Suppressor macrophage (primary cell): Measurements from ENCODE around the gene INPP4A.
"Not testable (repeated sequence)": the region's sequence is repeated elsewhere in the genome, so short reads cannot be mapped to it uniquely, and the experiment has no call there.

ENCODE experiments used
- DNase-seq, 4 experiments: peaks; one replicate each; pipeline ENCODE4 v3.0.0-alpha.2; 2020 to 2022
- total RNA-seq, 17 experiments: gene quantifications; one replicate each; lab custom pipeline; 2026; ENCODE audit warnings: mixed read lengths in 6 of 17, inconsistent platforms in 3 of 17; lab: John Stamatoyannopoulos, UW

The INPP4A gene
- 7.2 to 111 (median 61.0) reads per million in 17 experiments for total RNA-seq

GRCh38 chr2:98444436-98445176 is at the start of gene INPP4A:
INPP4A (plus strand) TSS chr2:98444858; CDS start chr2:98520049, 75,191 bp downstream.
- DNase-seq = peak; percentile 79 to 92 (median 88)

- DNase-seq = no peak
Observed at GRCh38 chr2:98395977-98396376, 48.7 kb upstream of the INPP4A start.

DNA sequence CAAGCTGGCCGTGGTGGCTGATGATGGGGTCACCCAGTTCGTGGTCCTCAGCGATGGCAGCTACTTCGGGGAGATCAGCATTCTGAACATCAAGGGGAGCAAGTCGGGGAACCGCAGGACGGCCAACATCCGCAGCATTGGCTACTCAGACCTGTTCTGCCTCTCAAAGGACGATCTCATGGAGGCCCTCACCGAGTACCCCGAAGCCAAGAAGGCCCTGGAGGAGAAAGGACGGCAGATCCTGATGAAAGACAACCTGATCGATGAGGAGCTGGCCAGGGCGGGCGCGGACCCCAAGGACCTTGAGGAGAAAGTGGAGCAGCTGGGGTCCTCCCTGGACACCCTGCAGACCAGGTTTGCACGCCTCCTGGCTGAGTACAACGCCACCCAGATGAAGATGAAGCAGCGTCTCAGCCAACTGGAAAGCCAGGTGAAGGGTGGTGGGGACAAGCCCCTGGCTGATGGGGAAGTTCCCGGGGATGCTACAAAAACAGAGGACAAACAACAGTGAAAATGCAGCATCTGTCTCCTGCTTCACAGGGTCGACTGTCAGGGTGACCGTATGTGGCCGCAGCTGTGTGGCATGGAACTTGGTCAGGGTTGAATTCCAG is 47.8 kb upstream of the INPP4A start:
- no peak for DNase-seq

- DNase-seq = no peak
Observed at GRCh38 chr2:98399140-98399539, 45.5 kb upstream of the INPP4A start.

DNA sequence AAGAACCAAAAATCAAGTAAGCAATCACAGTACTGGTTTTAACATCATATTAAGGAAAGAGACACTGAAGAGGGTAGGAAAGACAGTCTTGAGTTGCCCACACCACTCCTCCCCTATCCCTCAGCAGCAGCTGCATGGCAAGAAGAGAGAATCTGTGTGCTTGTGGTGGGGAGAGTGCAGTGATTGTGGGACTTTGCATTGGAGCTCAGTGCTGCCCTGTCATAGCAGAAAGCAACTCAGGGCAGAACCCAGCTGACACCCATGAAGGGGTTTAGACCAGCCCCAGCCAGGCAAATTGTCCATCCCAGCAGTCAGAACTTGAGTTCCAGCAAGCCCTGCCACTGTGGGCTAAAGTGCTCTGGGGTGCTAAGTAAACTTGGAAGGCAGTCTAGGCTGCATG is 40.8 kb upstream of the INPP4A start:
- DNase-seq = no peak

- no peak for DNase-seq
Observed at GRCh38 chr2:98404556-98405250, 40.0 kb upstream of the INPP4A start.

DNA sequence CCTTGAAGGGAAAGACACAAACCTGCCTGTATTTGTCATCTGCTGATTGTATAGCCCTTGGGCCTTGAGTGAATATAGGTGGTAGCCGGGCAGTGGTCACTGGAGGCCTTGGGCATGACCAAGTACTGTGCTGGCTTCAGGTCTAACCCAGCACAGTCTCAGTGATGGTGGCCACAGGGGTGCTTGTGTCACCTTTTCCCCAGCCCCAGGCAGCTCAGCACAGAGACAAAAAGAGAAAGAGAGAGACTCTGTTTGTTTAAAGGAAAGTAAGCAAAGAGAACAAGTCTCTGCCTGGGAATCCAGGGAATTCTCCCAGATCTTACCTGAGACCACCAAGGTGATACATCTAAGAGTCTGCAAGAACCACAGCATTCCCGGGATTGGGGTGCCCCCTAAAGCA is 39.4 kb upstream of the INPP4A start:
- DNase-seq = no peak

DNA sequence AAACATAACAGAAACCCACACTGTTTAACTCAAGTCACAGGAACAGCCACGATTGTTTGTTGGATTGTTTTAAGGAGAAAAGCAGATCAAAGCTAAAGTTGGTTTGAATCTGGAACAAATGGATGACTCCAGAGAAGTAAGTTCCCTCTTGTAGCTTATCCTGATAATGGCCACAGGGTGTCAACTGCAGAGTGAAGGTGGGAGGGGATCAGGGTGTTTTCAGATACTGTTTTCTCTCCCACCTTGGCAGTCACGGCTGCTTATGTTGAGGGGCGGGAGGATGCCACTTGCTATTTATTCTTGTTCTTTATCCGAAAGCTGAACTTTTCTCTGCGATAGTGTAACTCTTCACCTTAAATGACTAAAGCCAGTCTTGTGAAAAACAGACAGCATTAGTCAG is 36.5 kb upstream of the INPP4A start:
- peak in 1 of 4 experiments; percentile 11 for DNase-seq

DNA sequence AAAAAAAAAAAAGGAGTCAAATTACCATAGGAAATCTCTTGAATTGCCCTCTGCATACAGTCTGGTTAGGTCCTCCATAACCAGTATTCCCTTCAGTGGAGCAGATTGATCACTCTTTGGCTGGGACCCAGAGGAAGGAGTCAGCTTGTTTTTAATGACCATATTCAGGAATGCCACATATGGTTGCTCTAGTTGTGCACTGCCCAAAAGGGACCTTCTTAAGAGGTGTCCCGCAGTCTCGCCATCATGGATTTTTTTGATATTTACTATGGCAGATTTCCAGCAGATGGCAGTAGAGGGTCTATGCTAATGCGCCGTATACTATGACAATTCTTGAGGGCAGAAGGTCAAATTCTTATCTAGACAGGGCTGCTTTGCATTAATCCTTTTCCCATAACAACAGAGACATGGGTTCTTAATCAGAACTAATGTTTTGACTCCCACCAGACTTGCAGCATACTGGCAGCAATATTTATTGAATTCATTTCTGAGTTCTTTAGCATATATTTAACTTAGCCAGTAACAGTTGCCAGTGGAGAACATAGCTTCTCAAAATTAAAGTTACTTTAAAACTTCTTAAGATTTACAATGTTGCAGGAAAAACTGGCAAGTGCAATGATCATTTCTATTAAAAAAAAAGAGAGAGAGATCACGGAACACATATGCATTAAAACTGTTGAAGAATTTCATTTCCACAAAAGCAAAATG is 31.8 kb upstream of the INPP4A start:
- peak; percentile 82 to 93 (median 88) for DNase-seq

DNA sequence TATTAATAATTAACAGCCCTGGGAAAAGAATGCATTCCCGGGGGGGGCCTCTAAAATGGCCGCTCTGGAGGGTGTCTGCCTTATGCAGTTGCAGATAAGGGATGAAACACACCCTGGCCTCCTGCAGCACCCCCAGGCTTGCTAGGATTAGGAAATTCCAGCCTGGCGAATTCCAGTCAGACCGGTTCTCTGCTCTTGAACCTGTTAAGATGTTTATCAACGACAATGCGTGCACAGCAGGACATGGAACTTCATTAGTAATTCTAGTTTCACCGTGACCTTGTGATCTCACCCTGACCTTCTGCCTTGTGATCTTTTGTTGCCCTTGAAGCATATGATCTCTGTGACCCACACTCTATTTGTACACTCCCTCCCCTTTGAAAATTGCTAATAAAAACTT is 30.4 kb upstream of the INPP4A start:
- not testable (repeated sequence) for DNase-seq

DNA sequence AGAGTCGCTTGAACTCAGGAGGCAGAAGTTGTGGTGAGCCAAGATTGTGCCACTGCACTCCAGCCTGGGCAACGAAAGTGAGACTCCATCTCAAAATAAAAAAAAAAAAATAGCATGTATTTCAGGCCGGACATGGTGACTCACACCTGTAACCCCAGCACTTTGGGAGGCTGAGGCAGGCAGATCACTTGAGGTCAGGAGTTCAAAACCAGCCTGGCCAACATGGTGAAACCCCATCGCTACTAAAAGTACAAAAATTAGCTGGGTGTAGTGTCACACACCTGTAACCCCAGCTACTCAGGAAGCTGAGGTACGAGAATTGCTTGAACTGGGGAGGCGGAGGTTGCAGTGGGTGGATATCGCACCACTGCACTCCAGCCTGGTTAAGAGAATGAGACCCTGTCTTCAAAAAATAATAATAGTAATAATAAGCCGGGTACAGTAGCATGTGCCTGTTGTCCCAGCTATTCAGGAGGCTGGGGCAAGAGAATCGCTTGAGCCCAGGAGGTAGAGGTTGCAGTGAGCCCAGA is 28.9 kb upstream of the INPP4A start:
- not testable (repeated sequence) for DNase-seq

- no peak for DNase-seq
Observed at GRCh38 chr2:98416383-98417159, 28.1 kb upstream of the INPP4A start.

DNA sequence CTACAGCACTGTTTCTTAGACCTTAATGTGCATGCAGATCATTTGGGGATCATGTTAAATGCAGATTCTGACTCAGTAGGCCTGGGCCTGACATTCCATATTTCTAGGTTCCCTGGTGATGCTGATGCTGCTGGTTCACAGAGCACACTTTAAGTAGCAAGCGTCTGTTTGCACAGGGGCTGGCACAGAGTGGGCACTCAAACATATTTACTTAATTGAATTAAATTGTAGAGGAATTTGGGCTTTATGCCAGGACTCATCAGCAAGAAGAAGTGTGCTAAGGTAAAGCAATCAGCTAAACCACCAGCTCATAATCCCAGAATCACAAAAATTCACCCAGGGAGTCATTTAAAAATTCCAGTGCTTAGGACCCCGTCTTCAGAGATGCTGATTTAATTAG is 25.1 kb upstream of the INPP4A start:
- no peak for DNase-seq

DNA sequence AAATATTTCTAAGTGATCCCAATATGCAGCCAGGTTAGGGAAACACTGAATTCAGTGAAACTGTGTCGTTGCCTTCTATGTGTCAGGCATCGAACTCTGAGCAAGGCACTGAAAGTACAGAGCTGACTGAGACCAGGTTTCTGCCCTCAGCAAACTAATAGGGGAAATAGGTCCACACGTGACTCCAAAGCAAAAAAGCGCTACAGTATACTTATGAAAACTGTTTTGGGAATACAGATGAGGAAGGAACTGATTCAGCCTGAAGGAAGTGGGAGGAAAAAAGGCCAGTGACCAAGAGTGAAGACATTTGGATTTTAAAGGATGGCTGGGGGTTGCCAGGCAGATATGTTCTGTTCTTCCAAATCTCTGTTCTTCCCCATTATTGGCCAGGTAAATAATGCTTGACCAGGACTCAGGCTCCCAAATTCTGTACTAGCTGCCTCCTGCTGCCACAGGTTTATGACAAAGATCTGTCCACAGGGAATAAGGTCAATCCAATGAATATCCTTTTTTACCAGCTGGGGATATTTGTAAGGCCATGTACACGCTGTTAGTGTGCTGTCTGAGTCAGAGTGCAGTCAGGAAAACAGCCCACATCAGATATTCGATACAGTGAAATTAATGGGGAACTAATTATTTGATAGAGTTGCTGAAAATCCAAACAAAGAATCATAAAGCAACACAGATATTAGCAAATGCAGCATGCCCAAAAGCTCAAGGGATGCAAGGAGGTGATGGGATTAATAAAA is 24.5 kb upstream of the INPP4A start:
- peak in 3 of 4 experiments; percentile 7 to 72 (median 44) for DNase-seq

- DNase-seq = no peak
Observed at GRCh38 chr2:98422449-98422848, 22.2 kb upstream of the INPP4A start.

DNA sequence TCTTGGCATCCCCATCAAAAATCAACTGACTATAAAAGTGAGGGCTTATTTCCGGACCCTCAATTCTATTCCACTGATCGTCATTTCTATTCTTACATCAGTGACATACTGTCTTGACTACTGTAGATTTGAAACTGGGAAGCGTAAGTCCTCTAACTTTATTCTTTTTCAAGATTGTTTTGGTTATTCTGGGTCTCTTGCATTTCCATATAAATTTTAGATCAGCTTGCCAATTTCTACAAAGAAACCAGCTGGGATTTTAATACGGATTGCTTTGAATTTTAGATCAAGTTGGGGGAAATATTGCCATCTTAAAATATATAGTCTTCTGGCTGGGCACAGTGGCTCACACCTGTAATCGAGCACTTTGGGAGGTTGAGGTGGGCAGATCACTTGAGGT is 17.9 kb upstream of the INPP4A start:
- no peak for DNase-seq

DNA sequence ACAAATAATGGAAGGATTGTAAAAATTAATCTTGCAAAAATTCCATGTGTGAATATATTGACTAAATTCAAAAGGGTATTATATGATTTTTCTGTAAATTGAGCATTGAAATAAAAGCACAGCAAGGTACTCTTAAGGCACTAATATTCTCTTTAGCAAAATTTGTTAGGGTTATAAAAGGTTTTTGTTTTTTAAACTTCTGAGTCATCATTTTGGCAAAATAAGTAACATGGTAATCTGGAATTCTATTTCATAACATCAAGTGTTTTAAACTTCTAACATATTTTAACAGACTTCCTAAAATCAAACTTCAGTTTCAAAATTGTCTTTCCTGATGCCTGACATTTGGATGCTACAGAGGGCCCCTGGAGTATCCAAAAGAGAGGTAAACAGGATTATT is 12.5 kb upstream of the INPP4A start:
- DNase-seq = no peak

DNA sequence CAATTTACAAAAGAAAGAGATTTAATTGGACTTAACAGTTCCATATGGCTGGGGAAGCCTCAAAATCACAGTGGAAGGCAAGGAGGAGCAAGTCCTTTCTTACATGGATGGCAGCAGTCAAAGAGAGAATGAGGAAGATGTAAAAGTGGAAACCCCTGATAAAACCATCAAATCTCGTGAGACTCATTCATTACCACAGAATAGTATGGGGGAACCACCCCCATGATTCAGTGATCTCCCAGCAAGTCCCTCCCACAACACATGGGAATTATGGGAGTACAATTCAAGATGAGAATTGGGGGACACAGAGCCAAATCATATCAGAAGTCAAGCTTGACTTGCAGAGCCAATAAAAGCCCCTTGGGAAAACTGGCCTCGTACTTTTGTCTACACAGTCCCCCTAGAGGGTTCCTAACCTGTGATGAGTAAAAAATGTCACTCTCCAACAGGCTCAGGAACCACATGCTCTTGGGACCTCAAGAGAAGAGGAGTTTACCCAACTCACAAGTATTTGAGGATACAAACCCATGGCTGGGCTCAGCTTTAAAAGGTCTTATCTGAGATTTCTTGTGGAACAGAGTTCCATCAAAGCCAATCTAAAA is 11.2 kb upstream of the INPP4A start:
- DNase-seq = no peak

- no peak for DNase-seq
Observed at GRCh38 chr2:98434492-98434891, 10.2 kb upstream of the INPP4A start.

GRCh38 chr2:98435670-98436069 is 9.0 kb upstream of the INPP4A start:
- not testable (repeated sequence) for DNase-seq

DNA sequence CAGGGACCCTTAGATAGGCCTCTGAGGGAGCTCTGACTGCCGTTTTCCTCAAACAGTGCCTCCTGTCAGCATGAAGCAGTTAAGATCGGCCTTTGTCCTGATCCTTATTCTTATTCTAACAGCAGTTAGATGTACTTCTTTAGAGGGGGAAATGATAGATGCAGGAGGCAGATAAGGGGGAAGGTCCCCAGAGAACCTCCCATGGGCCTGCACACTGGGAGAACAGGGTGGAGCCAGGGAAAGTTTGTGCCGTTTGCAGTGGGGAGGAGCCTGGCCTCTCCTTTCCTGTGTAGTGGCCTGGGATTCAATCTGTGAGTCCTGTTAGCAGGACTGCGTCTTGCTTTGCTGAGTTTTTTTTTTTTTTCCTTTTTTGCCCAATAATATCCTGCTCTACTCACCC is 7.9 kb upstream of the INPP4A start:
- DNase-seq = no peak
